Measurements from ENCODE around the gene RORC. TPM values are rescaled to one million over a fixed set of nuclear protein-coding genes. Genes with fewer than 3 reads are reported as not detected.

RORC gene
- total RNA-seq, 2 experiments from 2014 or later: 3.8 to 3.9 TPM

DNA sequence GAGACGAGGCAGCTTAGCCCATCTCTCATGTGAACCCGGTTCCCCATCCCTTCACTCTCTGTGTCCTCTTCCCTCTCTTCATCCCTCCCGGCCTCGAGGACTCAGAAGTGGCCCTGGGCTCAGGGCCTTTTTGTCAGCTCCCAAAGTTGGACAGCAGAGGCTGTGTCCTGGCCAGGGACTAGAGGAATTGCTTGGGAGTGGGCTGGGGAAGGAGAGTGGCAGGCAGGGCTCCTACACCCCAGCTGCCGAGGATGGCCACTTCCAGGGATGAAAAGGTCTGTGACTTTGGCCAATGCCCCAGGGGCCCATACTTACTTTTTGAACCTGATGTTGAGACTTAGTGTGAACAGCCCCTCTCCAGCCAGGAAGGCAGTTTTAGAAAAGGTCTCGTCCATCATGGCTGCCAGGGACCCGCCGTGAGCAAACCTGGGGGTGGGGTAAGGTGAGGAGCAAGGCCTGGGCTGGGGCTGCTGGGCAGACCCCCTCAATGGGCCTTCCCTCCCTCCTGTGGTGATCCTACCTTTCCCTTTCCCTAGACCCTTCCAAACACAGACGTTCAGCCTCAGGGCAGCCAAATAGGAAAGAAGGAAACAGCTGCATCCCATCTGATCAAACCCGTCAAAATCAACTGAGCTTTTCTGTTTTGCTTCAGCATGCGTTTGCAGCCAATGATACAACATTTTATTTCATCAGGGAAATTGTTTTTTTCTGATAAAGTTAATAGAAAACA lies 16.4 kb upstream of the RORC start:
- peak overlapping the region; percentile 82 for H3K27ac Mint-ChIP-seq
- DNase-seq (no peak), ATAC-seq (no peak)
- no peak overlapping the region for H3K4me3 Mint-ChIP-seq
- intact Hi-C loops (cut with DNase I, micrococcal nuclease): loop anchor here in 1 of 2 experiments (5.0 kb wide), 1 partner anchor 94 kb away; no protein-coding TSS in a partner anchor
- ChIA-PET POLR2A (no interaction called here), CTCF (interaction anchor here (0.5 to 3.2 kb wide), 10 partner anchors 8 to 152 kb away, joined by 3 to 18 read pairs (median 4); partner anchors contain the start of genes C2CD4D, MRPL9 and THEM4)
- no peaks in the 10 kb centered on the region for H3K27me3 Mint-ChIP-seq
- H3K36me3 Mint-ChIP-seq (ENCODE audit: low read depth): peaks cover 35% of the 10 kb centered on the region
- H3K9me3 Mint-ChIP-seq (ENCODE audit: low read depth): no peaks in the 10 kb centered on the region
- peaks cover 34% of the 10 kb centered on the region for H3K4me1 Mint-ChIP-seq

GRCh38 chr1:151846686-151847237 lies 15.2 kb upstream of the RORC start:
- Mint-ChIP-seq H3K9me3 (ENCODE audit: low read depth) (no peaks in the 10 kb centered on the region), H3K4me1 (peaks cover 34% of the 10 kb centered on the region), H3K4me3 (peak overlapping the region; percentile 0), H3K27me3 (no peaks in the 10 kb centered on the region), H3K36me3 (ENCODE audit: low read depth) (peaks cover 38% of the 10 kb centered on the region), H3K27ac (peak overlapping the region; percentile 78)
- DNase-seq (peak; percentile 68), ATAC-seq (peak; percentile 53)
- CTCF ChIA-PET: interaction anchor here (0.6 to 3.2 kb wide), 8 partner anchors 10 to 715 kb away, joined by 3 to 19 read pairs (median 3); partner anchors contain the start of gene TDRKH
- POLR2A ChIA-PET: interaction anchor here (0.8 to 1.3 kb wide), 3 partner anchors 10 to 403 kb away, joined by 4 to 5 read pairs (median 4); no protein-coding TSS in a partner anchor
- intact Hi-C loops (cut with DNase I, micrococcal nuclease): loop anchor here in 1 of 2 experiments (5.0 kb wide), 1 partner anchor 96 kb away; no protein-coding TSS in a partner anchor

DNA sequence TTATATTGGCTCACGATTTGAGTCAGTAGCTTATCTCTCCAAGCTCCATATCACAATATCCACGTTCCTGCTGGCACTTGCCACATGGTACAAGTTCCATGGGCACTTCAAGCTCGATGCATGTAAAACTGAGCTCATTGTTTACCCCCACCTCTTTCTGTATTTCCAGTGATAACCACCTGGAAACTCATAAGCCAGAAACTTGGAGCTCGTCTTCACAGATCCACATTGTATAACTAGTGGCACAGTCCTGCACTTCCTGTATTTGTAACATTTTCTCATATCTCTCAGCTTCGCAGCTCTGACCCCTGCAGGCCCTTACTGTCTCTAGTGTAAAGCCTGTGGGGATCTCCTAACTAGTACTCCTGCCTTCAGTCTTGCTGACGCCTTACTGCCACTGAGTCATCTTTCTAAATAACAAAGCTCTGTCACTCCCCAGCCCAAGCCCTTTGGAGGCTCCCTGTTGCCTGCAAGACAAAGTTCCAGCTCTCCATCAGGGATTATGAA lies 14.5 kb upstream of the RORC start:
- H3K36me3 Mint-ChIP-seq (ENCODE audit: low read depth): peaks cover 40% of the 10 kb centered on the region
- no peaks in the 10 kb centered on the region for H3K9me3 Mint-ChIP-seq (ENCODE audit: low read depth)
- H3K27me3 Mint-ChIP-seq: no peaks in the 10 kb centered on the region
- POLR2A ChIA-PET: interaction anchor here (0.8 to 1.3 kb wide), 4 partner anchors 10 to 402 kb away, joined by 3 to 5 read pairs (median 4); no protein-coding TSS in a partner anchor
- H3K4me3 Mint-ChIP-seq: peak overlapping the region; percentile 0
- peak; percentile 80 for ATAC-seq
- peak overlapping the region; percentile 78 for H3K27ac Mint-ChIP-seq
- DNase-seq: peak; percentile 65
- intact Hi-C loops (cut with DNase I, micrococcal nuclease): loop anchor here in 1 of 2 experiments (5.0 kb wide), 1 partner anchor 96 kb away; no protein-coding TSS in a partner anchor
- H3K4me1 Mint-ChIP-seq: peaks cover 34% of the 10 kb centered on the region
- CTCF ChIA-PET: interaction anchor here (0.6 to 3.2 kb wide), 9 partner anchors 10 to 715 kb away, joined by 3 to 19 read pairs (median 3); partner anchors contain the start of gene TDRKH

- H3K27me3 Mint-ChIP-seq: no peaks in the 10 kb centered on the region
- peaks cover 35% of the 10 kb centered on the region for H3K4me1 Mint-ChIP-seq
- no peak overlapping the region for H3K27ac Mint-ChIP-seq
- no peak overlapping the region for H3K4me3 Mint-ChIP-seq
- ATAC-seq (no peak), DNase-seq (no peak)
- intact Hi-C loops (cut with DNase I, micrococcal nuclease): loop anchor here in 1 of 2 experiments (5.0 kb wide), 1 partner anchor 159 kb away; no protein-coding TSS in a partner anchor
- H3K36me3 Mint-ChIP-seq (ENCODE audit: low read depth): peaks cover 31% of the 10 kb centered on the region
- no peaks in the 10 kb centered on the region for H3K9me3 Mint-ChIP-seq (ENCODE audit: low read depth)
- POLR2A ChIA-PET: interaction anchor here (0.5 kb wide), 1 partner anchor 278 kb away, joined by 3 read pairs; no protein-coding TSS in a partner anchor
- CTCF ChIA-PET: interaction anchor here (0.7 kb wide), 1 partner anchor 41 kb away, joined by 3 read pairs; no protein-coding TSS in a partner anchor
Observed at GRCh38 chr1:151843398-151843797, 11.8 kb upstream of the RORC start.

GRCh38 chr1:151841141-151841540 lies 9.5 kb upstream of the RORC start:
- H3K27me3 Mint-ChIP-seq: no peaks in the 10 kb centered on the region
- no peak overlapping the region for H3K4me3 Mint-ChIP-seq
- POLR2A ChIA-PET: no interaction called here
- ATAC-seq: no peak
- H3K4me1 Mint-ChIP-seq: peaks cover 34% of the 10 kb centered on the region
- no peaks in the 10 kb centered on the region for H3K9me3 Mint-ChIP-seq (ENCODE audit: low read depth)
- no peak overlapping the region for H3K27ac Mint-ChIP-seq
- CTCF ChIA-PET: interaction anchor here (0.6 to 2.3 kb wide), 3 partner anchors 7 to 97 kb away, joined by 3 to 9 read pairs (median 3); partner anchors contain the start of gene MRPL9
- H3K36me3 Mint-ChIP-seq (ENCODE audit: low read depth): peaks cover 25% of the 10 kb centered on the region
- intact Hi-C loops (cut with DNase I, micrococcal nuclease): loop anchor here in 1 of 2 experiments (5.0 kb wide), 1 partner anchor 161 kb away; no protein-coding TSS in a partner anchor
- DNase-seq: no peak

DNA sequence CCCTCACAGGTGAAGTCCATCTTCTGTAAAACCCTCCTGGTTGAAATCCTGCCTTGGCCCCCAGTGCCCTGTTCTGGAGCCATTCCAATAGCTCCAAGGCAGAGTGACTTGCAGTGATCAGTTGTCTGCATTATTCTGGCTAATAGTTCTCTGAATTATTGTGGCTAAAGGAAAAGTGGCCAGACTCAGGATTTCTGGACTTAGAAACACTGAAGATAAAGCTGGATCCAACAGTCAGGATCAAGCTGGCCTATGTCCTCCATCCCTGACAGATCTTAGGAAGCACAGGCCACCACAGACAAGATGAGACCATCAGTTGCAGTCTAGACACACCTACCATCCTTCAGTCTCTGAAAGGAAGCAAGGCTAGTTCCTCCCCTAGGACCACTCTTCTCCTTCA lies 8.8 kb upstream of the RORC start:
- intact Hi-C loops (cut with DNase I, micrococcal nuclease): loop anchor here in 1 of 2 experiments (5.0 kb wide), 1 partner anchor 162 kb away; no protein-coding TSS in a partner anchor
- H3K27me3 Mint-ChIP-seq: no peaks in the 10 kb centered on the region
- POLR2A ChIA-PET: interaction anchor here (0.7 kb wide), 1 partner anchor 1809 kb away, joined by 3 read pairs; no protein-coding TSS in a partner anchor
- CTCF ChIA-PET: interaction anchor here (0.5 to 2.3 kb wide), 3 partner anchors 8 to 247 kb away, joined by 3 to 9 read pairs (median 3); no protein-coding TSS in a partner anchor
- H3K9me3 Mint-ChIP-seq (ENCODE audit: low read depth): no peaks in the 10 kb centered on the region
- ATAC-seq: no peak
- H3K27ac Mint-ChIP-seq: peak overlapping the region; percentile 86
- peak overlapping the region; percentile 72 for H3K4me3 Mint-ChIP-seq
- H3K36me3 Mint-ChIP-seq (ENCODE audit: low read depth): peaks cover 21% of the 10 kb centered on the region
- H3K4me1 Mint-ChIP-seq: peaks cover 33% of the 10 kb centered on the region
- DNase-seq: no peak

DNA sequence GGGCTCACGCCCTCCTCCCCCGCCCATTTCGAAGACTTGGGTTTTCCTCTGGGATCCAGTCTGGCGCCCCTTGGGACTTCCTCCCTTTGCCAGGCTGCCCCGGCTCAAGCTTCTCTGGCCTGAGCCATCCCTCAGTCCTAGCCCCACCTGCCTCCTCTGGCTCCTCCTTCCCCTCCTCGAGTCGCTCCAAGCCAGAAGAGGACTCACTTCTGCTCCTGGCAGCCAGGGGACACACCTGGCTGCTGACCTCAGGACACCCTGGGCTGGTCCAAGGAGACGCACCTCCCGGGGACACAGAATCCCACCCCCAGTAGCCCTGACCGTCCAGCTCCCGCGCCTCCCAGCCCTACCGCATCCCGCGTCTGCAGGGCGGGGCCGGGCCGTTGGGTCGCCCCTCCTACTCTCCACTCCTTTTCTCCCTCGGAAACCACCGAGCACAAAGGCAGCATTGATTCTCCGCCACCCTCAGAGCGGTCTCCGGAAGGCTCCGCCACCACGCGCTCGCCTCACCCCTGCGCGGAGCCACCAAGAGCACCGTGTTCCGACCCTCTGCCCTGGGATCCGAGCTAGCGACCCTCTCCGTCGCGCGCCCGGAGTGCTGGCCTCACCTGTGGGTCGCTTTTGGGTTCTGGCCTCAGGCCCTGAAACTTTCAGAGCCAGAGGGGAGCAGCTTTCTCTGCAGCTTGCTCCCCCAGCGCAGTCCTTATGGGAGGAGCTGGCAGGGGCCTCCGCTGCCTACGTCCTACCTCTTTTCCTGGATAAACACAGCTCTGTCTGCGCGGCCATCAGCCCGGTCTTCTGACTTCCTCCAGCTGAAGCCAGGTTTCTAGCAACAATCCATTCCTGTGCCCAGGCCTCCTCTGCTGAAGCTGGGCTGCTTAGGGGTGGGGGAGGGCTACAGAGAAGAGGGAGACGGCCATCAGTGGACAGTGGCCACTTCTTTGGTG lies 8.1 kb upstream of the RORC start, which contains the start of gene C2CD4D:
Gene C2CD4D, minus strand, starts transcription at position 364 of the 947 bp plus-strand sequence. CDS start 831 bp downstream, outside the sequence.
- Mint-ChIP-seq H3K4me3 (peak within 1 kb of the TSS; percentile 72), H3K9me3 (ENCODE audit: low read depth) (no peaks in the 10 kb centered on the region), H3K27ac (peak within 1 kb of the TSS; percentile 86), H3K36me3 (ENCODE audit: low read depth) (peaks cover 14% of the 10 kb centered on the region), H3K27me3 (no peaks in the 10 kb centered on the region), H3K4me1 (peaks cover 37% of the 10 kb centered on the region)
- ATAC-seq (peak; percentile 76), DNase-seq (peak; percentile 84)
- ChIA-PET POLR2A (interaction anchor here (0.7 kb wide), 1 partner anchor 1809 kb away, joined by 3 read pairs; no protein-coding TSS in a partner anchor), CTCF (interaction anchor here (0.5 to 2.3 kb wide), 3 partner anchors 9 to 246 kb away, joined by 3 to 9 read pairs (median 3); no protein-coding TSS in a partner anchor)
- intact Hi-C loops (cut with DNase I, micrococcal nuclease): loop anchor here (1.0 to 5.0 kb wide), 10 partner anchors 49 to 512 kb away; partner anchors contain the start of genes THEM4 (in 2 of the 2), MRPL9 (in 1 of the 2), PI4KB (in 1 of the 2) and POGZ (in 1 of the 2)

DNA sequence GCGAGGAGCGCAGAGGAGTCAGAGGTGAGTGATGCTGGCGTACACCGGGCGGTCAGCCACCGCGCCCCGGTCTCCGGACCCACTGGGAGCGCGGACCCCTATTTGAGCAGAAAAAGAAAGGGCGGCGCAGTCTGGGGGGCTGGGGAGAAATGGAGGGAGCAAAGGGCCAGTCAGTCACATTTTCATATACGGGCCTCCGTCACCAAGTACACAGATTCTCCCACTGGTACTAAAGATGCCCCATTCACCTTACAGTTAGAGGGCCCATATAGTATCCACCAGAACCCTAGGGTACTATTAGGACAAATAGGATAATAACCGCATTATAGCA lies 7.4 kb upstream of the RORC start:
- POLR2A ChIA-PET: no interaction called here
- Mint-ChIP-seq H3K36me3 (ENCODE audit: low read depth) (peaks cover 9% of the 10 kb centered on the region), H3K9me3 (ENCODE audit: low read depth) (no peaks in the 10 kb centered on the region), H3K27ac (peak overlapping the region; percentile 86), H3K27me3 (no peaks in the 10 kb centered on the region), H3K4me3 (peak overlapping the region; percentile 72), H3K4me1 (peaks cover 44% of the 10 kb centered on the region)
- DNase-seq (no peak), ATAC-seq (no peak)
- intact Hi-C loops (cut with DNase I, micrococcal nuclease): loop anchor here (1.0 to 5.0 kb wide), 9 partner anchors 49 to 512 kb away; partner anchors contain the start of genes THEM4 (in 2 of the 2), MRPL9 (in 1 of the 2), PI4KB (in 1 of the 2) and POGZ (in 1 of the 2)
- CTCF ChIA-PET: interaction anchor here (2.3 kb wide), 1 partner anchor 10 kb away, joined by 9 read pairs; no protein-coding TSS in a partner anchor

DNA sequence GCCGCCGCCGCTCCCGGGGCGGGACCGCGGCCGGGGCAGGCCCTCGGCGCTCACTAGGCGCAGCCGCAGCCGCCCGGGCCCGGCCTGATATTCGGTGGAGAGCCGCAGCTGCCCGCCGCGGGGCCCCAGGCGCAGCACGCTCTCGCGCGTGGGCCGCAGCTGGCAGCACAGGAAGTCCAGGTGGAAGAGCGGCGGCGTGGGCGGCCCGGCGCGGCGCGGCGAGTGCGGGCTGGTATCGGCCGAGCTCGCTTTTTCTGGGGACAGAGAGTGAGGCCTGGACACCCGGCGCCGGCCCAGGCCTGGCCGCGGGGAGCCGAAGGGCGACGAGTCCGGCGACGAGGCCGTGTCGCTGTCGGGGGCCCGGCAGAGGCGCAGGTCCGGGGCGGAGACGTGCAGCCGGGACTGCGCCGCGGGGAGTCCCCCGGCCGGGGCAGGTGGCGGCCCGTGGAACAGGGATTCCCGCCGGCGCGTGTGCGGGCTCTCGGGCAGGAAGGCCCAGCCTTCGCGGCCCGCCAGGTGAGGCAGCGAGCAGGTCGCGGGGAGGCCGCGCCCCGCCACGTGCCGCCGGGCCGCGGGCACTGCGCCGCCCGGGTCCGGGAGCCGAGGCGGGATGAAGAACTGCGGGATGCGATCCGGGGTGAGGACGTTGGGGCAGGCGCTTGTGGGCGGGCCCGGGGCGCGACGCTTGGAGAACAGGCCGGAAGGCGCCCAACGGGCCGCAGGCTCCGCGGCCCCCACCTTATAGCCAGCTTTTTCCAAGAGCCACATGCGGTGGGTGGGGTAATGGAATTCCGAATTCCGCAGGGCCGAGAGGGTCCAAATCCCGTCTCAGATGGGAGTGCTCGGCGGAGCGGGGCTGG lies 6.8 kb upstream of the RORC start:
- H3K27me3 Mint-ChIP-seq: no peaks in the 10 kb centered on the region
- no peaks in the 10 kb centered on the region for H3K9me3 Mint-ChIP-seq (ENCODE audit: low read depth)
- peak; percentile 5 for ATAC-seq
- peak overlapping the region; percentile 72 for H3K4me3 Mint-ChIP-seq
- ChIA-PET CTCF (interaction anchor here (1.0 to 4.7 kb wide), 5 partner anchors 8 to 224 kb away, joined by 3 to 19 read pairs (median 7); no protein-coding TSS in a partner anchor), POLR2A (no interaction called here)
- intact Hi-C loops (cut with DNase I, micrococcal nuclease): loop anchor here (1.0 to 5.0 kb wide), 9 partner anchors 48 to 511 kb away; partner anchors contain the start of genes THEM4 (in 2 of the 2), MRPL9 (in 1 of the 2), PI4KB (in 1 of the 2) and POGZ (in 1 of the 2)
- peaks cover 9% of the 10 kb centered on the region for H3K36me3 Mint-ChIP-seq (ENCODE audit: low read depth)
- peak overlapping the region; percentile 86 for H3K27ac Mint-ChIP-seq
- H3K4me1 Mint-ChIP-seq: peaks cover 50% of the 10 kb centered on the region
- DNase-seq: peak; percentile 72

All from activated CD4-positive, alpha-beta T cell treated with anti-CD3 and anti-CD28 coated beads for 36 hours (primary cell).